HuH-7 (cell line): Measurements from ENCODE around the gene BRD7.

Source experiments
- DNase-seq: peaks from one replicate; pipeline ENCODE4 v3.0.0; 2011; ENCODE audit warnings: low spot score

Gene BRD7

GRCh38 chr16:50318796-50319578, 49.8 kb downstream of the BRD7 start:
- no peak for DNase-seq

DNA sequence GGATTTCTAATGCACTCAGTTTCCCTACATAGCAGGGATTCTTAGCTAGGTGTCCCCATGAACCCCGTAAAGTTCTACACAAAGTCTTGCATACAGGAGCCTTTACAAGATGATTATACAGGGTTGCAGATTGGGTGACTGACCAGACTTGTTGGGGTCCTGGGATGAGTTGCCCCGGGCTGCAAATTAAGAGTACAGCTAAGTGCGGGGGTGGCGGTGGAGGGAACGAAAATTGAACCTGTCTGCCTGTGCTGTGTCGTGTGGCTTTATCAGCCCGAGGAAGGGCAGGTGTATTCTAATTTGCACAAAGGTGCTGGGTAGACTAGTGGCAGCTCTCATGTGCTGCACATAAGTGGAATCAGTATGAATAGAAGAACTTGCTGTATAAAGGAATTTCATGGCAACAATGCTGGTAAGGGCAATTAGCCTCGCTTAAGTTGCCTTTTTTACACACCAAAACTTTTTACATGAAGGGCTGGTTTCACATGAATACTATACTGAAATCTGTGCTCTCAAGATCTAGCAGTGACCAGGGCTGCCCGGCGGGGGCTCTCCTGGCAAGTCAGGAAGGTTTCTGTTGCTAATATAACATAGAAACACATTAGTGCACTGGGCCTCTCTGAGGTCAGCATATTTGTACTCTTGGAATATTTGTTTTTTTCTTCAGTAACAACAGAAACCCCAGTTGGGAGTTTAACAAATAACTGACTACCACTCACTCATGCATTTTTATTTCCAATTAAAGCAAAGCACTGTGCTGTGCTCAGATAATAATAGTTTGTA, 51.7 kb downstream of the BRD7 start:
- DNase-seq, result no peak

DNA sequence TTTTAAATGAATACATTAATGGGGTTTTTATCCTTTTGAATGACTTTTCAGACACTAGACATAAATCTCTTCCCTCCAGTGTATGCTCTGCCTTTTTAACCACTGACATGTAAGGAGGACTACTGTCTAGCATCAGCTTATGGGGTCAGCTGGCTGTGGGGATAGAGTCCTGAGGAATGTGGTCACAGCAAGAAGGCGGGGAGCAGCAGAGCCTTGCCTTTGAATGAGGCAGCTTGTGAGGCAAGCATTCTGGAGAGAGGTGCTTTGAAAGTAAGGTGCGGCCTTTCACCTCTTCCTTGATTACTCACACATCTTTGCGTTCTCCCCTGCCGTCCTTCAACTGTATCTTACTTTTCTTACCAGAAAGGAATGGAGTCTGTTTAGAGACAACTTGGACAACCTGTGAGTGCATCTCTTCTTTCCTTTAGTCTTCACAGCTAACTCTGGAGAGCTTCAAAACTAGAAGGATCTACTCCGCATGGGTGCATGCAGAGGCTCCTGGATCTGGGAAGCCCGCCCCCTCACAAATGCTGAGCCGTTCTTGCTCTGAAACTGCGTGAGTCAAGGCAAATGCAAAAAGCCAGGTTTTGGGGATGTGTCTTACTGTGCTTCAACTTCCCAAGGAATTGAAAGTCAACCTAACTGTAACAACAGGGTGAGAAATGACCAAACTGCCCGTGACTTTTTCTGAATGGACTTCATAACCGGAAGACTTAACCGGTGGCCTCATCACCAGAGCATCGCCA, 52.5 kb downstream of the BRD7 start:
- no peak for DNase-seq

- no peak for DNase-seq
Observed at GRCh38 chr16:50315346-50315997, 53.3 kb downstream of the BRD7 start.

GRCh38 chr16:50314665-50315064, 54.1 kb downstream of the BRD7 start:
- DNase-seq, result no peak

- no peak for DNase-seq
Observed at GRCh38 chr16:50313596-50314478, 55.0 kb downstream of the BRD7 start.

DNA sequence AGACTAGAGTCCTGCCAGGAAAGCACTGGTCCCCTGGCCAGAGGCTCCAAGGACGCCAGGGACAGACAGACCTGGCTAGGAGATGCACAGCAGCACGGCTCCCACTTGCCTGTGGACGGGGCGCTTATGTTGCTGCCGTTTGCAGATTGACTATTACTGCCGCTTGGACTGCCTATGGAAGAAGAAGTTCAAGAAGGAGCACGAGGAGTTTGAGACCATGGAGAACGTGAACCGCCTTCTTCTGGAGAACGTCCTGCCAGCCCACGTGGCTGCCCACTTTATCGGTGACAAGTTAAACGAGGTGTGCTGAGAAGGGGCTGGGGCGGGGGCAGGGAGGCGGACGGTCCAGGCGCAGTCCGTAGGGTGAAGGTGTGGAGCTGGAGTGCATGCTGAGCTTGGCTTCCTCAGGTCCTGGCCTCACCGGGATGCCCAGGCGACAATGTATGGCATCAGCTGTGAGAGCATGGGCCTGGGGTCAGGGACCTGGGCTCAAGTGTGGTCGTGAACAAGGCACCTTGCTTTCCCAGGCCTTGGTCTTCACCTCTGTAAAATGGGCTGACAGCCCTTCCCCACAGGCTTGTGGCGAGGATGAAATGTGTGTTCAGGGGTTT, 56.8 kb downstream of the BRD7 start:
- no peak for DNase-seq

DNA sequence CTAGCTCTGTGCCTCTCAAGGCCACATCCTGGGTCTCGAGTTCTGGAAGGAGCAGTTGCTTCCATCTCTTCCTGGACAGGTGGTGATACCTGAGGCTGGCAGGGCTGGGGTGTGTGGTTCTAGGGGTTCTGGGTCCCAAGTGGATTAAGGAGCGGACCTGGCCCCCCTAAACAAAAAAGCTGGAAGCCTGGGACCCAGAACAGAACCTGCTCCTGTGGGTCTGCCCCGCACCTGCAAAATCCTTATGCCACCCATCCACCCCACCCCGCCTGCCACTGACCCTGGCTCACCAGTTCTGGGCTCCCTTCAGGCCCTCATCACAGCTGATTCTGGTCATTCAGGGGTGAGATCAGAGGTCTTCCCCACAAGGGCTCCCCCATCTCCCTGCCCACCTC, 57.7 kb downstream of the BRD7 start:
- DNase-seq, result no peak

DNA sequence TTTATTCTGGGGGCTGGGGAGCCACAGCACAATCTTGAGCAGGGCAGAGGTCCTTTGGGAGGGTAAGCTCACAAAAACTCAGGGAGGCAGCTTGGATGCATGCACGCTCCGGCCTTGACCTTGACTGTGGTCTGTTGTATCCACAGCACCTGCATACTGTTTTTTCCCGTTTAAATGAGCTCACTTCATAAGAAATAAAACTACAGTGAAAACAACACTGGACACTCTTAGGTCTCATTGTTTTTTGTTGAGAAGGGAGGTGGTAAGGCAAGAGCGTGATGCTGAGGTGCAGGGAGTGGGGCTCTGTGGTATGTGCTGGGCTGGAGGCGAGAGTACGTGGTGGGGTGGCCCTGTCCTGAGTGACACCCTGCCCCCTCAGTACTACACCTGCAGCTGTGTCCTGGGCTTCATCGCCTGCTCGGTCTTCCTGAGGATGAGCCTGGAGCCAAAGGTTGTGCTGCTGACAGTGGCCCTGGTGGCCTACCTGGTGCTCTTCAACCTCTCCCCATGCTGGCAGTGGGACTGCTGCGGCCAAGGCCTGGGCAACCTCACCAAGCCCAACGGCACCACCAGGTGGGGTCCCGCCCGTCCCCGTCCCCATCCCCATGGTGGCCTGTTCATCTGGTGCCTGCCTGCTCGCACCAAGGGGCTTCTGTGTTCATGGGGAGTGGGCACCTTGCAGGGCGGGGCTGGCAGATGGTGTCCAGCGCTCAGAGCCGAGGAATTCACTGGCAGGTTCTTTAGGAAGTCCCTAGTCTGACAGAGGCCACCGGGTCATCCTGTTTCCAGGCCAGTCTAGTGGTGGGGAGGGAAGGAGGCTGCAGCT, 58.3 kb downstream of the BRD7 start:
- no peak for DNase-seq

DNA sequence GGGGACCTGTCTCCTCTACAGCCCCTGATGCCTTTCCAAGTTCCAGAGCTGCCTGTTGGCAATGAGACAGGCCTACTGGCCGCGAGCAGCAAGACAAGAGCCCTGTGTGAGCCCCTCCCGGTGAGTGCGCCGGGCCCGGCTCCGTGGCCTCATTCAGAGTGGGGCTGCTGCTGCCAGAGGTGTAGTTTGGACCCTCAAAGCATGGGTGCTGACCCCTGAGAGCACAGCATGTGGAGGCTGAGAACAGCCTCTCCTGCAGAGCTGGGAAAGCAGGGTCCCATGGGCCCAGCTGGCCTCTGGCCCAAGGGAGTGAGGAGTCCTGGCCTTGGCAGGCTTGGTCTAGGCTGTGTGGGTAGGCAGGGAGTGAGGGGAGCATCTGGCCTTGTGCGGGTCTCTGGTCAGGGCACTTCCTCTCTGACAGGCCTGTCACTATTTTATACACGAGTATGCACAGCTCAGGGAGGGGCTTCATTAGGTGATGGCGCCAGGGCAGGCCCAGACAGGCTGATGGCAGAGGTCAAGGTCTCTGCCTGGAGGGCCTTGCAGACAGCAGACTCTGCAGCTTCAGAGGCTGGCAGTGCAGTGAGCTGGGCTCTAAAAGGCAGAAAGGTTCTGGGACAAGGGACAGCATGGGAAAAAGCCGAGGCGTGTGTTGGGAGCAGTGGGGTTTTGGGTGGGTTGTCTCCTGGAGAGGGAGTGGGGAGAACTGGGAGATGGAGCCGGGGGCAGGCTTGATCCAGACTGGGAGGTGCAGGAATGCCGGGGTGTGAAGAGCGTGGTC, 59.1 kb downstream of the BRD7 start:
- DNase-seq, result no peak

DNA sequence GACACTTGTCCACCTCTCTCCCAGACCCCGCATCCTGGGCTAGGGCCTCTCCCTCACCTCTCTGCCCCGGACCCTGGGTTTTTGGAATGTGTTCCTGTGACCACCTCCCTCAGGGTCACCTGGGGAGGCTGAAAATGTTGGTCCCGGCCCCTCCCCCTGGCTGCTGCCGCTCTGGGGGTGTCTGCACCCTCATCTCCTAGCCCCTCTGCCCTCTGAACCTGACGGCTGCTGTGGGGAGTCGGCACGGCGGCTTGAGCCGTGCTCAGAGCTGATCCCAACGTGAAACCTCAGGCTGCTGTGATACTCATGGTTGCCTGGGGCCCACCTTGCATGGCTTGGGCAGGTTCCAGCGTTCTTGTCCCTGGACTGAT, 59.6 kb downstream of the BRD7 start:
- no peak for DNase-seq

GRCh38 chr16:50308237-50308965, 60.4 kb downstream of the BRD7 start:
- no peak for DNase-seq

DNA sequence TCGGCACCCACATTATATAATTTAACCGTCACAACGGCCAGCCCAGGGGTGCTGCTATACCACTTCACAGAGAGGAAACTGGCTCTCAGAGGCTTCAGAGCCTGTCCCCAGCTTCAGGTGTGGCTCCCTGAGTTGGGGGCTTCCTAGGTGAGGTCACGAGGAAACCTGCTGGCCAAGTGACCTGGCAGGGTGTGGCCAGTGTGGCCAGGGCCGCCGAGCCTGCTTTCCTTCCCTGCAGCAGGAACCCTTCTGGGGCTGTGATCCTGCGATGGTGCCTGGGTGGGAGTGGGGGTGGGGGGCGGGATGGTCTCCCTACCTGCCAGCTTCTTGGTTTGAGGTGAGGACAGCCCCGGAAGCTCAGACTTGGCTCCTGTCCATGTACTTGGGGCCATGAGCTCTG, 62.5 kb downstream of the BRD7 start:
- no peak for DNase-seq

DNA sequence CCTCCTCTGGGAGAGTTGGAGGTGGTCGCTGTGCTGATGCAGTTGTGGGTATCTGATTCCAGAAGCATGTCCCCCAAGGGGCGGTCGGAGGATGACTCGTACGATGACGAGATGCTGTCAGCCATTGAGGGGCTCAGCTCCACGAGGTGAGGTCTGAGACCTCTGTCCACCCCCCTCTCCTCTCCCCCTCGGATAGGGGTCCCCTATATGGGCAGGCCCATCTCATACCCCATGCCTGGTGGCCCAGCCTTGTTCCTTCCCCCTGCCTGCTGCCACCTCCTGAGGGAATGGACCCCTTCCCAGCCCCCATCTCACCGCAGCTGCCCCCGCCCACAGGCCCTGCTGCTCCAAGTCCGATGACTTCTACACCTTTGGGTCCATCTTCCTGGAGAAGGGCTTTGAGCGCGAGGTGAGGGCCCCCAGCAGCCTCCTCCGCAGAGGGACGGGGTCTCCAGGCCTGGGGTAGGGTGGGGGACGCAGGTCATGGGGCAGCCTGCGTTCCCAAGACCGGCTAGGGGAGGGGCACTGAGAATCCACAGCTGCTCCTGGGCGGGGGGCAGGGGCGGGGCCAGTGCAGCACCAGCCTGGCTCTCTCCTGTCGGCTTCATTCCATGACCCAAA, 63.2 kb downstream of the BRD7 start:
- no peak for DNase-seq

DNA sequence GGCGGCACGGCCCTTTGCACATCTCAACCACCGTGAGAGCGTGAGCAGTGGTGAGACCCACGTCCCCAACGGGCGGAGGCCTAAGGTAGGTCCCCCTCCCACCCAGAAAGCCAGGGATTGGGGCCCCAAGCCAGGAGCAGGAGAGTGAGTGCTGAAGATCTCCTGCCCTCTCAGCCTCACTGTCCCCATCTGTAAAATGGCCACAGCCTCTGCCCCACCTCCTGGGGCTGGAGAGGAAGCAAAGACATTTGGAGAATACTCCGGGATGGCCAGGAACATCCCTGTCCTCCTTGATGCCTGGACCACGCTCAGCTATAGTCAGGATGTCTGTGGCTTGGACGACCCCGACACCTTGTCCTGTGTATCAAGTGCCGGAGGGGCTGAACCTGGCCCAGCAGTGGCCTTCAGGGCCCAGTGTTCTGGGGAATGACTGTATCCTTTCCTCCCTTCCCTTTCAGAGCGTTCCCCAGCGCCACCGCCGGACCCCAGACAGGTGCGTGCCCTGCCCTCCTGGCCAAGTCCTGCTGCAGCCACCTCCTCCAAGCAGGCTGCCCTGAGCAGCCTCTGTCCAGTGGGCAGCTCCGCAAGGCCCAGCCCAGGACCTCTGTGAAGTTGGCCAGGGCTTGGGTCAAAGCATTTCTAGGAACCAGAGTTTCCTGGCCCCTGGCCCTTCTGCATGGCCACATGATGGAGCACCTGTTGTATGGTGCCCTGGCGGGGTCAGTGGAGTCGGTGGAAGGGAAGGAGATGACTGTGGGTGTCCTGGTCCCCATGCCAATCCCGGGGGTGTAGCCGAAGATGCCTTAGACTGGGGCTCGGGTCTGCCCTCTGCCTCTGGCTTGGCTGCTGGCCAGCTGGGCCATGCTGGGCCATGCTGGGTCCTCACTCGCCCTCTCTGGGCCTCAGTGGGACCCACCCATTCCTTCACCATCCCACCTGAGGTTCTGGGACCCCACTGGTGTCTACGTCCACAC, 64.0 kb downstream of the BRD7 start:
- no peak for DNase-seq

DNA sequence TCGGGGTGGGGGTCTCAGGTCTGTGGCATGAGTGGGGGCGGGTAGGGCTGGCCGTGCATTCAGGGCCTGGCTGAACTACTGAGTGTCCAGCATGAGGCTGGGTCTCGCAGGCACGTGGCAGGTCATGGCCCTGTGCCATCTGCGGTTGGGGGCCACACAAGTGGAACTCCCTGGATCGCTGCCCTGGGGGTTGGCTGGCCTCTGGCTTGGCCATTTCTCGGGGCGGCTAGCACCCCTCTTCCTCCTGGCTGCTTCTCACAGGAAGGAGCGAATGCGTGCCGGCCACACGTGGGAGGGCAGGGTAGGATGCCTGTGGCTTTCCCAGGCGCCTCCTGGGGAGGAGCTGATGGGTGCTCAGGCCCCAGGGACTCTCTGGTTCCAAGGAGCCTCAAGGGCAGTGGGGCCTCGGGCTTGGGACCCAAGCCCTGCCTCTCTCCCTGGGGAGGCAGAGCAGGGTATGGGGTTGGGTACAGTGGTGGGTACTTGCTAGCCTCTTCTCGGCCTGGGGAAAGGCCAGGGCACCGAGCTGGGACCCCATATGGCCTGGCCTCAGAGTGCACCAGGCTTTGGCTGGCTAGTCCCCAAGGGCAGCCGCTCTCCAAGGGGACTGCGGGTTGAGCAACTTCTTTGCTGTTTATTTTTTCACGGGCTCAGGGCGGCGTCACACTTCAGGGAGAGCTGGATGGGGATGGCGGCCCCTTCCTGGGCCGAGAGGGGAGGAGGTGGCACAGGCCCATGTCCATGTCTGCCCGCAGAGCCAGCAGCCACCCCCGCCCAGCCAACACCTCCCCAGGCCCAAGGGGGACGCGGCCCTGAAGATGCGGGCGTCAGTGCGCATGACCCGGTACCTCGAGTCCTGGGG, 65.0 kb downstream of the BRD7 start:
- no peak for DNase-seq
